Measurements from ENCODE around the gene PARP3.

DNA sequence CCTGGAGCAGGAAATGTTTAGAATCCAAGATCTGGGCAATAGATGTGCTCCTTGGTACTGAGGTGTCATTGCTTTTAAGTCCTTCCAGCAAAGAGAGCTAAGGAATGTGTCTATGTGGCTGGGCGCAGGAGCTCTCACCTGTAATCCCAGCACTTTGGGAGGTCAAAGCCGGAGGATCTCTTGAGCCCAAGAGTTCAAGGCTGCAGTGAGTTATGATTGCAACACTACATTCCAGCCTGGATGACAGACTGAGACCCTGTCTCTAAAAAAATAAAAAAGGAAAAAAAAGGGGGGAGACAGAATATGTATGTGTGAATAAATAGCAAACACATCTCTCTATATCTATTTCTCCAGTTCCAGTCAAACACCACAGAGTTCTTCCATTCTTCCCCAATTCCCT lies 8.7 kb downstream of the PARP3 start:
- TF ChIP-seq, protein P1, sequence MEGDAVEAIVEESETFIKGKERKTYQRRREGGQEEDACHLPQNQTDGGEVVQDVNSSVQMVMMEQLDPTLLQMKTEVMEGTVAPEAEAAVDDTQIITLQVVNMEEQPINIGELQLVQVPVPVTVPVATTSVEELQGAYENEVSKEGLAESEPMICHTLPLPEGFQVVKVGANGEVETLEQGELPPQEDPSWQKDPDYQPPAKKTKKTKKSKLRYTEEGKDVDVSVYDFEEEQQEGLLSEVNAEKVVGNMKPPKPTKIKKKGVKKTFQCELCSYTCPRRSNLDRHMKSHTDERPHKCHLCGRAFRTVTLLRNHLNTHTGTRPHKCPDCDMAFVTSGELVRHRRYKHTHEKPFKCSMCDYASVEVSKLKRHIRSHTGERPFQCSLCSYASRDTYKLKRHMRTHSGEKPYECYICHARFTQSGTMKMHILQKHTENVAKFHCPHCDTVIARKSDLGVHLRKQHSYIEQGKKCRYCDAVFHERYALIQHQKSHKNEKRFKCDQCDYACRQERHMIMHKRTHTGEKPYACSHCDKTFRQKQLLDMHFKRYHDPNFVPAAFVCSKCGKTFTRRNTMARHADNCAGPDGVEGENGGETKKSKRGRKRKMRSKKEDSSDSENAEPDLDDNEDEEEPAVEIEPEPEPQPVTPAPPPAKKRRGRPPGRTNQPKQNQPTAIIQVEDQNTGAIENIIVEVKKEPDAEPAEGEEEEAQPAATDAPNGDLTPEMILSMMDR (IDR thresholded peaks at IDR 0.05; ENCODE audit: control extremely low read depth in 1 of 3, insufficient read depth in 1 of 3, low read depth in 1 of 3, low read length in 3 of 3) = no peak
- TF ChIP-seq RAD21 (IDR thresholded peaks at IDR 0.05 in 1 of 2, conservative IDR thresholded peaks at IDR 0.05 in 1 of 2; ENCODE audit: low read depth in 2 of 2, low read length in 2 of 2) (no peak), MAFK (IDR thresholded peaks at IDR 0.05; ENCODE audit: low read depth, low read length) (no peak), TCF12 (IDR thresholded peaks at IDR 0.05; ENCODE audit: low read depth, low read length) (no peak), YY1 (IDR thresholded peaks at IDR 0.05; ENCODE audit: low read depth, low read length) (no peak)
